NCI-H526 treated with DMSO at 0.1 percent for 48 hours (cell line): ENCODE results near the gene TUBA1A.
"Not testable (repeated sequence)": the region's sequence is repeated elsewhere in the genome, so short reads cannot be mapped to it uniquely, and the experiment has no call there.

Experiments used
- DNase-seq: peaks from one replicate; lab custom pipeline; 2025; lab: John Stamatoyannopoulos, UW

Gene TUBA1A

DNA sequence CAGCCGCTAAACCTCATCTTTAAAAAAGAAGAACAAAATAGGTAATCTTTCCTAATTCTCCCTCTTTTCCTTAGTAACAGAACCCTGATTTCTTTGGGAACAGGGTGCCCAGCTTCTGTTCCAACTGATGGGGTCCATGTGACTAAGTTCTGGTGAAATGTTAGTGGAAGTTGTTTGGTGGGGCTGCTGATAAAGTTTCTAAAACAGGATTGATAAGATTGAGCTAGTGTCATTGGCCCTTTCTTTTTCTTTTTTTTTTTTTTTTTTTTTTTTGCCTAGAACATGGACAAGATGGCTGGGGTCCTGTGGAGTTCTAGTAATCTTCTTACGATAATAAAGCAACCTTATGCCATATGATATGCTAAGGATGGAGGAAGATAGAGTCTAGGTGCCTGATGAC, 41.5 kb downstream of the TUBA1A start:
- DNase-seq: no peak

DNA sequence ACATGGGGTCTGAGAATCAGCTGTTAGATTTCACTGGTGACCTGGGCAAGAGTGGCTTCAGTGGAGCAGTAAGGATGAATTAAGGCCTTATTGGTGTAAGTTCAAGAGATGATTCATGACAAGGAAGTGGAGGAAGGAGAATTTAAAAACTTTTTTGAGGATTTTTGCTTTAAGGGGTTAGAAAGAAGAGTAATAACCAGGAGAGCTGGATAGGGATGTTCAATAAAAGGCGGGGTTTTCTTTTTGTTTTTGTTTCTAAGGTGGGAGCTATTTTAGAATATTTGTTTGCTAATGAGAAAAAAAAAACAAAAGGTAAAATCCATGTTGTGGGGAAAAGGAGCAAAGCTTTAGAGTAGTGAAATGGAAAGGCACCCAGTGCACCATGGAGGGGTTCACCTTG, 42.5 kb downstream of the TUBA1A start:
- no peak for DNase-seq

DNA sequence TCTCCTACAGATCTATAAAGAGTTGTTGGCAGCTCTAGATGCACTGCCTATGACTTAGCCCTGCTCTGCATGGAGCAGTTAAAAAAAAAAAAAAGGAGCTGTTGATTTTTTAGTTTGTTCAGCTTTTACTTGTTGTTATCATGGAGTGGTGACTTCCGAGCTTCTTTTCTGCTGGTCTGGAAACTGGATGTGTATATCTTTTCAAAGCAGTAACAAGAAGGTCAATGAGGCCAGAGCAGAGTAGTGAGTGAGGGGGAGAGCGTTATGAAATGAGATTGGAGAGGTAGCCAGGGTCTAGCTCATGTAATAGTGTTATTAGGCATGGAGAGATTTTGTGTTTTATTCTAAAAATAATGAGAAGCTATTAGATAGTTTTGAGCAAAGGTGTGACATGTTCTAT, 44.5 kb downstream of the TUBA1A start:
- DNase-seq: no peak

DNA sequence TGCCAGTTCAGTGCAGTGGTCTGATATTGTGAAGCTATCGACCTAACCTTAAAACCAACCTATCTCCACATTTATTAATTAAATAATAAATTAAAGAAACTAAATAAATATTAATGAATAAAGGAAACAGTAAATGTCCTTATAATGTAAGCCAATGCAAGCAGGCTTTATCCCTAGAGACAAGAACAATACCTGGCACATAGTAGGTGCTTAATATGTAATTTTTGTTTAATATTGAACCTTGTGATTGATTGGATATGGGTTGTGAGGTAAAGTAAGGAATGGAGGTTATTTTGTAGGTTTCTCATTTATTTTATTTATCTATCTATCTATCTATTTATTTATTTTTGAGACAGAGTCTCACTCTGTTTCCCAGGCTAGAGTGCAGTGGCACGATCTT, 49.9 kb downstream of the TUBA1A start:
- no peak for DNase-seq

DNA sequence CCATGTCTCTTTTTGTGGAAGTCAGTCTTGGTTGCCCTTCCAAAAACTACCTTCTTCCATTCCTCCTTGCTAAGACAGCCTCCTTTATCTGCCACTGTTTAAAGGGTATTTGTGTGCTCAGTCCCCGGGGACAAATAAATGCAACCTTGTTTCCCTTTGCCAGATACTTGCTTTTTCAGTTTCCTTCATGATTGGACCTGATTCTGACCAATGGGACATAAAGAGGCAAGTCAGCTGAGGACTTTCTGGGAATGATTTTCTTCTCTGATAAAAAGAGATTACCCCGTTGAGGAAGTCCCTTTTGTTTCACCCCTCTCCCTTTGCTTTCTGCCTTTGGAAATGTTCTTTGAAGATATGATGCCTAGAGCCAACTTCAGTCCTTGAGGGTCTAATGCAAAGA, 50.3 kb downstream of the TUBA1A start:
- no peak for DNase-seq

GRCh38 chr12:49137476-49137875, 51.4 kb downstream of the TUBA1A start:
- DNase-seq: no peak

- not testable (repeated sequence) for DNase-seq
These were observed 51.9 kb downstream of the TUBA1A start for GRCh38 chr12:49136997-49137396.
